ENCODE data around the gene SARM1.
"Not testable (repeated sequence)": the region's sequence is repeated elsewhere in the genome, so short reads cannot be mapped to it uniquely, and the experiment has no call there.

The SARM1 gene

DNA sequence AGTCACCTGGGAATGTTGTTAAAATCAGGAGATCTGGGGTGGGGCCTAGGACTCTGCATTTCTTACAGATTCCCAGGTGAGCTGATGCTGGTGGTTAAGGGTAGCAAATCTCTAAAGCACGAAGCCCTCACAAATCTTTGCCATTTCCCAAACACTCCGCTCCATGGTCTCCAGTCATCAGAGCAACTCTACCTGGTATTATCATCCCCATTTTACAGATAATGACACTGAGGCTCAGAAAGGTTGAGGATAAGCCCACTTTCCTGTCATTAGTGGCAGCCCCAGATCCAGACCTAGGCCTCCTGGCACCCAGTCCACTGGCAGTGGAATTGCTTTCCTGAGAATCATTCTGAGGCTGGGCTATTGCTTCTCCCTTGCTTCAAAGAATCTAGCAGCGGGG, 25.8 kb downstream of the SARM1 start:
- no peak for FAIRE-seq

DNA sequence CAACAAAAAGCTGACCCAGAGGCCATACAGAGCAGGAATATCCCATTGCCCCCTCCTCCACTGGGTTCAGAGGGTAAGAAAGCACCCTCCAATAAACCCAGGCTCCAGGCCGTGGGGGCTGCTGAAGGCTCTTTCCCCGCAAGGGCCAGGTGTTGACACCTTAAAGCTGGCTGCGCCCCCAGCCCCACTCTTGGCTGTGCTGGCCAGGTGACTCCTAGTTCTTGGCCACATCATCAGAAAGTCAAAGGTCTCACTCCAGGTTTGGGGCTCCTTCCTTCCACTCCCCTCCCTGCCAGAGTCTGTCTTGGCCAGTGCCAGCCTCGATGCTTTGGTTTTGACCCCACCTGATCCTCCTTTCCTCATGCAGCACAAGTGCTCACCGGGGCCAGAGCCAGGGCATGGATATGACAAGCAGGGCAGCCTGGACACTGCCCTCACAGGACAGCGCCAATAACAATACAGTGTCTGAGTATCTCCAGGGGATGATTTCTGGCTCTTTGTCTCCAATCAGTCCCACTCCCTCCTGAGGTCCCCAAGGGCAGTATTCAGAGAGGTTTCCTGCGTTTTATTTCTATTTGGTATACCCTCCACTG, 26.3 kb downstream of the SARM1 start:
- FAIRE-seq = no peak

DNA sequence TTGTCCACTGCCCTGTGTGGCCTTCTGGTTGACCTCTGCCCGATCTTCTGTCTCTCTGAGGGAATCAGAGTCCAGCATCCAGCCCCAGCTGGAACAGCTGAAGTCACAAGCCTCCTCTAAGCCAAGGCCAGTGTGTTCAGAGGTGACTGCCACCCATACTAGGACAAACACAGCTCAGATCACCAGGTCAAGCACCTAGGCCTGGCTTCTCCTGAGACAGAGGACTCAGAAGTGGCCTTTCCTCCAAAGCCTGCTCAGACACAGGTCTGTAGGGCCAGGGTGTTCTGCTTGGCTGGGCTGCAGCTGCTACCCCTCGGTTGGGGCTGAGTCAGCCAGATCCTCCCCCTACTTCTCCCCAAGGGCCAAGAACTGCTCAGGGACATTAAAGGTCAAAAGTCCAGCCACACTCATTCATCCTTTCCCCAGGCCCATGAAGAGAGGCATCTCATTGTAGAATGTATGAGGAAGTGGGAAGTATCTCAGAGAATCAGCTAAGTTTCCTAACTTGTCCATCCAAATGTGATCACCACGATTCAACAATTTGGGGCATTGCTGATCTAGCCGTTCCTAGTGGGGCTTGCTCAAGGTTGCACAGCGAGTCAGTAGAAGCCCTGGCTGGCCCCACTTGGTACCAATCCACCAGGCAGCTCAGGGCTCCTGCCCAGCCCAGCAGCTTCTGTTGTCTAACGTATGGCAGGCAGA, 26.9 kb downstream of the SARM1 start:
- no peak for FAIRE-seq

DNA sequence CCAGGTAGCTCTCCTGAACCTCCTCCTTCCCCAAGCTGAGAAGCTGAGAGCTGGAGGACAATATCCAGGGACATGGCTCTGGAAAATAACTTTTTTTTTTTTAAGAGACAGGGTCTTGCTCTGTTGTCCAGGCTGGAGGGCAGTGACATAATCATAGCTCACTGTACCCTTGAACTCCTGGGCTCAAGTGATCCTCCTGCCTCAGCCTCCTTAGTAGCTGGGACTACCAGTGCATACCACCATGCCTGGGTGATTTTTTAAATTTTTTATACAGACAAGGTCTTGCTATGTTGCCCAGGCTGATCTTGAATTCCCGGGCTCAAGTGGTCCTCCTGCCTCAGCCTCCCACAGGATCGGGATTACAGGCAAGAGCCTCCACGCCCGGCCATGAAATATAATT, 28.3 kb downstream of the SARM1 start:
- no peak for FAIRE-seq

DNA sequence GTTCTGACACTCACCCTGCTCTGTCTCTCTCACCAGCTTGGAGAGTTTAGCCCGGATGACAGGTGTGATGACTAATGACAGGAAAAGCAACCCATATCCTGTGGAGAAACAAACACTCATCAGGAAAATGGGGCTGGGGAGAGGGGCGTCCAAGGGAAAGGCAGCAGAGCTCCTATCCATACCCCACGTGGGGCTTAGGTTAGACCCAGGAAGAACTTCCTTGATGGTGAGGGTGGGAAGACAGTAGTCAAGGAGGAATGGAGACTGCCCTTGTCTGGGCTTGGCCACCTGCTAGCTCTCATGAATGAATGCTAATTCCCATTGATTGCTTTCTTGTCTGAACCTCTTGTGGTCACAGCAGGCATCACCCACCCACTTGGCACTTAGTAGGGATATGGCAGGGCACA, 30.7 kb downstream of the SARM1 start:
- FAIRE-seq = no peak

DNA sequence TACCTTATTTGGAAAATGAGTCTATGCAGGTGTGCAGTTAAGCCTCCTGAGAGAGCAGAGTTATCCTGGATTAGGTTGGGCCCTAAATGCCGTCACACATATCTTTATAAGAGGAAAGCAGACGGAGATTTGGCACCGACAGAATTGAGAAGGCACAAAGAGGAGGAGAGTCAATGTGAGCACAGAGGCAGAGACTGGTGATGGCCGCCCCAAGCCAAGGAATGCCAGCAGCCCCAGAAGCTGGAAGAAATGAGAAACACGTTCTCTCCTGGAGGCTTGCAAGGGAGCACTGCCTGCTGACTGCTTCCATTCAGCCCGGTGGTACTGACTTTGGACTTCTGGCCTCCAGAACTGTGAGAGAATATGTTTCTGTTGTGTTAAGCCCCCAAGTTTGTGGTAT, 31.4 kb downstream of the SARM1 start:
- FAIRE-seq = no peak

DNA sequence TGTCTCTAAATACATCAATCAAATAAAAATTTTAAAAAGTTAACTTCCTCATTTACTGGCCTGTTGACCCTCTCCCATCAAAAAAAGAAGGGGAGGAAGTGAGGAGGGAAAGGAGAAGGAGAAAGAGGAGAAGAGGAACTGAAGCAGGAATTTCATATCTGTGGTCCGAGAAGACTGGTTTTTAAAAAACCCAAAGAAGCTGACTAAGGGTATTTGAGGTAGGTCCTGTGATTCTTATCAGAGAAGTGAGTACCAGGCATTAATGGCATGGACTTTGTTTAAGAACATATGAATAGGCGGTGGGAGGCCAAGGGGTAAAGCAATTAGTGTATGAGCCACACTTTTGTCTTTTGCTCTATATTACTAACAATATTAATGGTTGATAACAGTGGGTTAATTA, 32.5 kb downstream of the SARM1 start:
- FAIRE-seq = no peak

DNA sequence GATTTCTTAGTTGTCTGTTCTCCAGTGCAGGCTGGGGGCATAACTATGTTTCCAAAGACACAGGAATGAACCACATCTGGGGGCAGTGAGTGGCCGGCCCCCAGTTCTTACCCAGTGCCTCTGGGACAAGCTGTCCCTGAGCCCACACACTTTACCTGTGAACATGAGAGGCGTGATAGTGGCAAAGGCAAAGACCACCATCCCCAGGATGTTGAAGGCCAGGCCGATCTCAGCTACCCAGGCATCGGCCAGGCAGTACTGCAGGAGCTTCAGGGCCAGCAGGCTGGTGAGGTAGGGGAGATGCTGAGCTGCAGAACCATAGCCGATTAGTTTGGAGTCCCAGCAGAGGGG, 32.9 kb downstream of the SARM1 start:
- FAIRE-seq = no peak

DNA sequence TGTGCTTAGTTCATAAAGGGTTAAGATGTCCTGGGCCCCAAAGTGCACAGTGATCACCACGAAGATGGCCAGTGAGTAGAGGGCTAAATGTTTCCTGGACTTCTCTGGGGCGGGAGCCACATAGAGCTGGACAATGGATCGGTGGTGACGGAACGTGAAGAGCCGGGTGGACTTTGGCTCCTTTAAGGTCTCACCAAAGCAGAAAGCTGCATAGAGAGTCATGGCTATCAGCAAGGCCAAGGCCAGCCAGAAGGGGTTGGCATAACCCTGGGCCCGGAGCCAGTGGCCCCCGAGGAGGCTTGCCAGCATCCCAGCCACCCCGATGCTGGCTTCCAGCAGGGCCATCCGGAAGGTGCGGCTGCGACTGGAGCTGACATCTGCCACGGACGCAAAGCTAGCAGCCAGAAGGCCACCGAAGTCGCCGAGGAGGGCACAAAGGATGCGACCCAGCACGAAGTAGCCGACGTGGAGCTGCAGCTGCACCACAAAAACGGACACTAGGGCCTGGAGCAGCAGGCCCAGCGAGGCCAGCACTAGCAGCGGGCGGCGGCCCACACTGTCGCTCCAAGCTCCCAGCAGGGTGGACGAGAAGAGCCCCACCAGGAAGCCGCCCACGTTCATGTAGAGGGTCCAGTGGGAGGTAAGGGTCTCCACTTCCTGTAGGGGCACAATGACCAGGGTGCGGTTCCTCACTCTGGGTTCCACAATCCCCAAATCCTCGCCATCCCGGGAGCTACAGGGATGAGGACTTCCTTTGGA, 33.5 kb downstream of the SARM1 start:
- no peak for FAIRE-seq

DNA sequence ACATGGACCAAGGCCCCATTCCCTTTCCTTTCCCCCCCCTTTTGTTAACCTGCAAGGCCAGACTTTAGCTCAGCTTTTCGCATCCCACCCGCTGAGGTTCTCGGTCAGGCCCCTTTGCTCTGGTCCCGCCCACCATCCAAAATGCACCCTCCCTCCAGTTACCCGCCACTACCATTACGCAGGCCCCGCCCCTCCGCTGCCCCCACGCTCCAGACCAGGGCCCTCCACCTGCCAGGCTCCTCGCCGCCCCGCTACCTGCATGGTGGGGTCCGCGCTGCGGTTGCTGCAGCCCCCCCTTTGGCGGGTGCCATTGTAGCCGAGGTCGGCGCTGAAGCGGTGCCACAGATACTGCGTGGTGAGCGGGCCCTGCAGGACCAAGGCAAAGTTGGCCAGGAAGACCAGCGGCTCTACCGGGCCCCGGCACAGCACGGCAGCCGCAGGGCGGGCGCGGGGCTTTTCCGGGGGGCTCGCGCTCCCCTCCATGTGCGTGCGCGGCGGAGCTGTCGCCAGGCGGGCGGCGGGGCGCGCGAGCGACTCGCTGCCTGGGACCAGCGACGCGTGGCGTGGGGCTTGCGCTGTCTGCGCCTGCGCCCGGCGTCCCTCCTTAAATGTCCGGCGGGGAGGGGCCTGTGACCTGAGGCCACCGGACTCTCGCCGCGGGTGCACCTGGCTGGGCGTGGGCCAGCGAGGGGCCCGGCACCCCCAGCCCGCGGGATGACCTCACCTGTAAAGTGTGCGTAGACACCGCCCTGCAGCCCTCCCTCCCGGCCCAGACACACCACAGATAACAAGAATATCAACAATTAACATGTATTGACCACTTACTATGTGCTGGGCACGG, 34.4 kb downstream of the SARM1 start, which contains the start of gene SLC46A1:
SLC46A1 (minus strand) TSS at position 581 of the 841 bp plus-strand sequence; CDS start at position 483, 98 bp downstream.
- no peak for FAIRE-seq

DNA sequence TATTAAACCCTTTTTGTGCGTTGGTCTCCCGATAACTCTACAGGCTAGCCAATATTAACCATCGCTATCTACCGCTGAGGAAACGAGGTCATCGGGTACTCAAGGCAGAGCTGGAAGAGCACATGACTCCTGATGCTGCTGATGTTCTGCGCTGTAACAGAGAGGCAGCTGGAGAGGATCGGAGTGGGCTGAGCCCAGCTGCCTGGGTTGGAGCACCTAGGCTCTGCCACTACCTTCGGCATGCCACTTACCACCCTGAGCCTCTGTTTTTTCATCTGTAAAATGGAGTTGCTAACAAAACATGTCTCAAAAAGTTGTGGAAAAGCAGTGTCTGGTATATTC, 35.0 kb downstream of the SARM1 start:
- FAIRE-seq = no peak

DNA sequence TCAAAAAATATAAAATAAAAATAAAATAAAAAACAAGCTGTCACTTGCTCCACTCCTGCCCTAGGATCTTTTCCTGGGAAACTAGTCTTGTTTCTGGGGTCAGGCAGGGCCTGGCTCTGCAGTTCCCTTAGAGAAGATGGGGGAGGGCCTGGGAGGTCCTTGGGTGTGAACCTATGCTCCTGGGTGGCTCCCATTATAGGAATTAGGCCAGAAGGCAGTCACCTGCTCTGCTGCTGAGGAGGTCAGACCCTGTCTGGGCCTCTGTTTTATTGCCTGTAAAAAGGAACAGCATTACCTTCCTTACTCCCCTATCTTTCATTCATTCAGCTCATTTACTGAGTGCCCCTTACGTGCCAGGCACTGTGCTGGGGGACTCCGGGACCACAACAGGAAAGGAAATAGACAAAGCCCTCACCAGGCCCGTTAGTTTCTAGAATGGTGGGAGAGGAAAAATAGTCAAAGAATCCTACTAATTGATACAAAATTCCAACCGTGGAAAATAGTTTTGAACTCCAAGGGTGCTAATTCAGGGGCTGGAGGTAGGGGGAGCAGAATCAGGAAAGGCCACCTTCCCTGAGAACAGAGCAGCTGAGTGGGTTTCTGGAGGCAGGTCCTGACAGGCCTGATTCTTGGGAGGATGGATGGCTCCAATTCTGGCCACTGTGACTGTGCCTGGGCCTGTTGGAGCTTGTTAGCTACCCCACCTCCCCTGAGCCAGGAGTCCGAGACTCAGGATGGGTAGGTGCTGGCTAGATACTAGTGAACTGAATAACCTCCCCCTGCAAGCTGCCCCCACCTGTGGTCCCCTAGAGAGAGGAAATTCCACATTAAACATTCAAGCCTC, 35.9 kb downstream of the SARM1 start:
- no peak for FAIRE-seq

DNA sequence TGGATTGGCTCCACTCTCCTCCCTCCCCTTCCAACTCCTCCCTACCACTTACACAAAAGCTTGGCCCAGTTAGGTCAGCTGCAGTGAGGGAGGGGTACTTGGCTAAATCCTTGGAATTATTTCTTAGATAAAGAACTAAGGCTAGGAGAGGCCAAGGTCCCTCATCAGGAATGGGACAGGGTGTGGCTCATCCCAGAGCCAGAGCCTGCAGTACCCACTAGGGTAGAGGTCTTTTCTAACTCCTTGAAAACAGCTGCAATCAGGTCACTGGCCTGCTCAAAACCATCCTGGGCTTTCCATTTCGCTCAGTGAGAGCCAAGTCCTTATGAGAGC, 36.4 kb downstream of the SARM1 start:
- FAIRE-seq = no peak

DNA sequence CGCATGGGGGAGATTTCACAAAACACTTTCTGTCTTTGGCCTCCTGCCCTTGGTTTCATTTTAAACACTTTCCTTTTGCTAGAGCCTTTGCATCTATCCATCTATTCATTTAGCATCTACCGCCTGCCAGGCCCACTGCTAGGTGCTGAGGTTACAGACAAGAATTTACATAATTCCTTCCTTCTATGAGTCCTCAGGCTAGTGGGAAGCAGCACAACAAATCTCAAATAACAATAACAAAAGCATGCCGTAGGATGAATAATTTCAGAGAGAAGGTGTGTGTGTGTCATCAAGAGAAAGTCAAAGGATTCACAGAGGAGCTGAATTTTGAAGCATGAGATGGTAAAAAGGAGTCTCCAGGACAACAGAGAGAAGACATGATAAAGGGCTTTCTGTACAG, 40.6 kb downstream of the SARM1 start:
- no peak for FAIRE-seq

DNA sequence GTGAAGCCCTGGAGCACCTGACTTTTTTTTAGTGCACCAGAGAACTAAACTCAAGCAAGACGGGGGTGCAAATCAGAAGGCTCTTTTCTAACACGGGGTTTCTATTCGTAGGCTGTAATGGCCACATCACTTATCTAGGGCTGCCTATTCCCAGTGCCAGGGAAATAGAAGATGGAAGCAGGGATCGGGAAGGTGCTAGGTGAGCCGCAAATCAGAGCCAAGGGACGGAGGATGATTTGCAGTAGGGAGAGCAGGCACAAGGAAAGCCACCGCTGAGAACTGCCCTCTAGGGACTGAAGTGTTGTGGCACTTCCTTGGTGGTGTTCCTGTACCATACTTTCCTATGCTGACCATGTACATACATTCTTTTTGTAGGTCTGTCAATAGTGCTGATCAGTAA, 42.3 kb downstream of the SARM1 start:
- no peak for FAIRE-seq

DNA sequence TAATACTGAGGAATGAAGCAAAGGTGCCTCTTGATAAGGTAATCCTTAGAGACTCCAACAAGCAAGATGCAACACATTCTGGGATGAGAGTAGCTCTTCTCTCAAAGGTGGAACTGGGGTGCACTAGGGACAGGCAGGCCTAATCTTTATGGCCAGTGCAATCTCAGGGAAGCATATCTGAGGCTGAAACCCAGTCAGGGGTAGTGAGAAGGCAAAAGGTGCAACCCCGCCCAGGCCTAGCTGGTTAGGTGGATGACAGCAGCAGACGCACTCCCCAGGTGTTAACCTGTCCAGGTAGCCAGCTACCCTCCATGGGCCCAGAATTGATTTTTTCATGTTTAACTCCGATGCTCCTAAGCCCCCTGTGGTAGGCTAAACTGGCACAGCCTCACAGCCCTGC, 44.4 kb downstream of the SARM1 start:
- no peak for FAIRE-seq

DNA sequence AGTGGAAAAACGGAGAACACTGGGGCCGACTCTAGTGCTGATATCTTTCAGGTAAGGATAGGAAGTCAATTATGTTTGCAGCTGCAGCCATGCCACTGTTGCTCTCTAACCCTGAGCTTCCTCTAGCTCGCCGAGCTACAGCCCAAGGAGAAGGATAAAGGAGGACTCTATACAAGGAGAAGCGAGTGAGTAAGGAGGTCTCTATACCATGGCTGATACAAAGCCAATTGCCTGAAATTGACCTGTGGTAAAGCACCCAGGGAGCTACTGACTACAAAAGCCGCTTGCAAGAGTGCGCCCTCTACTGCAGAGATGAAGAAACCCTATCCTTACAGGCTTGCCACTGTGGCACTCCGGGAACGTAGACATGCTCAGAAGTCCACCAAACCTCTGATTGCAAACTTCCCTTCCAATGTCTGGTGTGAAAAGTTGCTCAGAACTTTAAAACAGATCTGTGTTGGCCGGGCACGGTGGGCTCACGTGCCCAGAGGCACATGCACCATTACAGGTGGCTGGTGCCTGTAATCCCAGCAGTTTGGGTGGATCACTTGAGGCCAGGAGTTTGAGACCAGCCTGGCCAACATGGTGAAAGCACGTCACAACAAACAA, 45.3 kb downstream of the SARM1 start:
- no peak for FAIRE-seq

DNA sequence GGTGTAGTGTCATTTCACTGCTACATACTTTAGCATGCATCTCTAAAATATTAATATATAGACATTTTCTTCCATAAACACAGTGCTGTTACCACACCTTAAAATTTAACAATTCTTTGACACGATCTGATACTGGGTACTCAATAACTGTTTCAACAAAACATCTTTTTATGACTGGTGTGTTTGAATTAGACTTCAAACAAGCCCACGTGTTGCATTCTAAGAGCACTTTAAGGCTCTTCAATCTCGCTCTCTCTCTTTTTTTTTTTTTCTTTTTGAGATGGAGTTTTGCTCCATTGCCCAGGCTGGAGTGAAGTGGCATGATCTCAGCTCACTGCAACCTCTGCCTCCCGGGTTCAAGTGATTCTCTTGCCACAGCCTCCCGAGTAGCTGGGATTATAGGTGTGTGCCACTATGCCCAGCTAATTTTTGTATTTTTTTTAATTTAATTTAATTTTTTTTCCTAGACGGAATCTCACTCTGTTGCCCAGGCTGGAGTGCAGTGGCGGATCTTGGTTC, 50.4 kb downstream of the SARM1 start:
- FAIRE-seq = no peak

DNA sequence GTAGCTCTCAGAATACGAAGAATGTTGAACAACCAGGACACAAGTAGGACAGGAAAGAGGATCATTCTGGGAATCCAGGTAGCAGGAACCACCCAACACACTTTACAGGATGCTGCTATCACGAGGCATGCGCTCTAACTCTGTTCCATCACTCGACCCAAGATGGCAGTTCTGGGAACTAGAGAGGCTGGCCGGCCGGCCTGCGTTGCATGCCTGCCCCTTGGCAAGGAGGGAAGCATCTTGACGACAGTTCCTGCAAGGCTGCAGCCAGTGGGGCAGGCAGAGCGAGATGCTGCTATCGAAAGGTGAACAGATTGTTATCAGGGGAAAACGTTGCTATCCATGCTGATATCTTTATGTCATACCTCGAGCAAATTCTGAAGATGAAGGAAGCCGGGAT, 53.7 kb downstream of the SARM1 start:
- FAIRE-seq = no peak

DNA sequence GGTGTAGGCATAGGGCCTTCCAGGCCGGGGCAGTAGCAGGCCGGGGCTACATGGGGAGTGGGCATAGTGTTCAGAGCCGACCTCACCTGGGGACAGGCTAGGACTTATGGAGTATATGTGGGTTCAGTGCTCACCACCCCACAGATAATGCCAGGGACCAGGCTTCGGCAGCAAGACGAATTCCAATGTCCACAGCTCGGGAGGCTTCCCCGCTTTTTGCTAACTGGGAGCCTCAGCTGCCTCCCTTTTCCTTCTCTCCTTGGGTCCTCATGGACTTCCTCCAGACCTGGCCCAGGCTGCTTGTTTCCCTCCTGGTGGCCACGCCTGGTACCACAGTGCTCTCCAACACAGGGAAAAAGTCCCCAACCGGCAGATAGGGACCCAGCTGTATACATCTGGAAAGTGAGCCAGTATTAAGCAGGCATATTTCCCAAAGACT, 54.6 kb downstream of the SARM1 start:
- no peak for FAIRE-seq

DNA sequence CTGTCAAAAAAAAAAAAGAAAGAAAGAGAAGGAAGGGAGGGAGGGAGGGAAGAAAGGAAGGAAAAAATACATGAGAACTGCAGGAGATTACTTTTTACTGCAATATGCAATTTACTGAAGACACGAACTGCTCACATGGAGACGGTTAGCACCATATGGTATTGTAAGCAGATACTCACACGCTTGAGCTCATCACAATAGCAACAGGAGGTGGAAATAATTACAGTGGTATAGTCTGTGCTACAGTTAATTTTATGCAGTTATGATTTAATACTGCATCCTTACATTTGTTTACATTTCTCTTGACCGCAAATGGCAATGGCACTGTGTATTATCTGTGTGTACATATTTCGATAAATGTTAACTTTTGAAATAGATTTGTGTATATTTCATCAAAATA, 55.9 kb downstream of the SARM1 start:
- FAIRE-seq = no peak

DNA sequence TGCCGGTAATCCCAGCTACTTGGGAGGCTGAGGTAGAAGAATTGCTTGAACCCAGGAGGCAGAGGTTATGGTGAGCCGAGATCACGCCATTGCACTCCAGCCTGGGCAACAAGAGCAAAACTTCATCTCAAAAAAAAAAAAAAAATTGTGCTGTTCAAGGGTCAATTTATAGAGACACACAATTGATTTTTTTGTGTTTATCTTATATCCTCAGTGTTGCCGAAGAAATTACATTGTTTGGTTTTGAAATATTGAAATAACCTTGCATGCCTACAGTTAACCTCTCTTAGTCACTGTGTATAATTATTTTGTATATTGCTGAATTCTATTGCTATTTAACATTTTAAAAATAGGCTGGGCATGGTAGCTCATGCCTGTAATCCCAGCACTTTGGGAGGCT, 56.5 kb downstream of the SARM1 start:
- not testable (repeated sequence) for FAIRE-seq

Data from colon (tissue), 2 donors.